Amniotic epithelial cell (primary cell): ENCODE measurements around the gene ERC1.

Experiments used
- DNase-seq: peaks from one replicate; pipeline ENCODE4 v3.0.0-alpha.2; 2010; ENCODE audit warnings: low read depth

The ERC1 gene

DNA sequence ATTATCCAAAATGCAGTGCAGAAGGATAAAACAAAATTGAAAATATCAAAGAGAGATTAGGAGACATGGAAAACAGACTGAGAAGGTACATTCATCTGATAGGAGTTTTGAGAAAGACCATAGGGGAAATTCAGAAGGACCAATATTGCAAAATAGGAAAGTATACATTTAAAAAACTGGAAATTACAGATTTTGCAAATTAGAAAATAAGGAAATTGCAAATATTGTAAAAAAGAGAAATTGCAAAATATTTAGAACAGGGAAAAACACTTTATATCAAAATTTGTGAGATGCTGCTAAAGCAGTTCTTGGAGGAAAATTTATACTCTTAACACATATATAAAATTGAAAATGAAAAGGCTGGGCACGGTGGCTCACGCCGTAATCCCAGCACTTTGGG is 410.9 kb downstream of the ERC1 start:
- DNase-seq: no peak

DNA sequence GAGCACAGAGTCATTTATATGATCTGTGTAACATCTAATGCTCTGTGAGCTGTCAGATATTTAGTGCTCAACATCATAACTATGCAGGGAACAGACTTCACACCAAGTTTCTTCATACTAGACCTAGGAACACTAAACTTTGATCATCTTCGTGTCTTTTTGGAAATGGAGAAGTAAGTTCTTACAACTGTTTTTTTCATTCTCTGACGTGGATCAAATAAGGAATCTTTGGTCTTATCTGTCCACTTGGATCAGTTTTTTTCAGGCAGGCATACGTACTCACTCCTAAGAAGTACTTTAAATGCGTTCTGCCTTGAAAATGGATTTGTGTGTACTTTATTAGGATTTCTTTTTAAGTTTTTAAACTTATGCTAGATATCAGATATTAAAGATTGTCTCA is 412.4 kb downstream of the ERC1 start:
- DNase-seq: peak; percentile 36

DNA sequence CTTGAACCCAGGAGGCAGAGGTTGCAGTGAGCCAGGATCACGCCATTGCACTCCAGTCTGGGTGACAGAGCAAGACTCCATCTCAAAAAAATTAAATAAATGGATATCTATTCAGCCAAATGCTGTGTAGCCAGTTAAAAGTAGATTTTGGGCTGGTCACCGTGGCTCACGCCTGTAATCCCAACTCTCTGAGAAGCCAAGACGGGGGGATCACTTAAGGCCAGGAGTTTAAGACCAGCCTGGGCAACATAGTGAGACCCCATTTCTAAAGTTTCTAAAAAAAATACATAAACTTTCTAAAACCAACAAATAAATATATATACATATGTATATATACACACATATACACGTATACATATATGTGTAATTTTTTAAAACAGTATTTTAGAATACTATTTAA is 414.6 kb downstream of the ERC1 start:
- DNase-seq: no peak

DNA sequence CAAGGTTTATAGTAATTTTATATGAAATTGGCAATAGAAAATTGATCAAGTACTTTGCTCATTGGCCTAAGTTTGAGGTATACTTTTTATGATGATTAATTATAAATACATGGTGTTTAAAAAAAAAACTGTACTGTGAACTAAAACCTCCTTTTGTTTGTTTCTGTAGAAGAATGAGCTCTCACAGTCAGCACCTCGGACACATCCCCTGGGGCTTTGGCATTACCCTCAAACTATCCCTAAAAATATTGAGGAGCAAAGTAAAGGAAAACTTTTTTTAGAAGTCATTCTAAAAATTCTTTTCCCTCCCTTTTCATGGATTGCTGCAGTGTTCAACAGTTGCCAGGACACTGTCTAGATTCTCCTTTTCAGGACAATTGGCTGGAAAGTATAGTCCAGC is 419.8 kb downstream of the ERC1 start:
- DNase-seq: no peak

DNA sequence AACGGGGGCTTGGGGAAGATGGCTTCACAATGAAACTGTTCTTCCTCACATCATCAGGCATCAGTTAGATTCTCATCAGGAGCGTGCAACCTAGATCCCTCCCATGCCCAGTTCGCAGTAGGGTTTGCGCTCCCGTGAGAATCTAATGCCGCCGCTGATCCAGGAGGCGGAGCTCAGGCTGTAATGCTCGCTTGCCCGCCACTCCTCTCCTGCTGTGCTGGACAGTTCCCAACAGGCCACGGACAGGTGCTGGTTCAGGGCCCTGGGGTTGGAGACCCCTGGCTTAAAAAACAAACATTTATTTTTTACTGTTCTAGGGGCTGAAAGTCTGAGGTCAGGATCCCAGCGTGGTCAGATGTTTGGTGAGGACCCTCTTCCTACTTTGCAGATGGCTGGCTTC is 422.9 kb downstream of the ERC1 start:
- DNase-seq: no peak

DNA sequence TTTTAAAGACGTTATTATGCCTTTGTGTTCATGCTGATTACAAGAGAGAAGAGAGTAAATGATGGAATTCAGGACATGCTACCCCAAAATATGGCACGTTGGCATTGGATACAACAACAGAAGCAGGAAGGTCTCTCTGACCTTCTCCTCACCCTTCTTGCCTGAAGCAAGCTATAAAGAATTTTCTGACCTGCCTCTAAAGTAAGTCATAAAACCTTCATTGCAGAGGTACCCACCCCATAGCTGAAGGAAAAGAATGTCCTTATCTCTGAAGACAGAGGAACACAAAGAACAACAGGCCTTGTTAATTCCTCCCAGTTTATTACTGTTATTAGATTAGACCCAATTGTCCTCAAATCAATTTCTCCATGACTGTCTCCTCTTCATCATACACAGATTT is 427.1 kb downstream of the ERC1 start:
- DNase-seq: no peak

DNA sequence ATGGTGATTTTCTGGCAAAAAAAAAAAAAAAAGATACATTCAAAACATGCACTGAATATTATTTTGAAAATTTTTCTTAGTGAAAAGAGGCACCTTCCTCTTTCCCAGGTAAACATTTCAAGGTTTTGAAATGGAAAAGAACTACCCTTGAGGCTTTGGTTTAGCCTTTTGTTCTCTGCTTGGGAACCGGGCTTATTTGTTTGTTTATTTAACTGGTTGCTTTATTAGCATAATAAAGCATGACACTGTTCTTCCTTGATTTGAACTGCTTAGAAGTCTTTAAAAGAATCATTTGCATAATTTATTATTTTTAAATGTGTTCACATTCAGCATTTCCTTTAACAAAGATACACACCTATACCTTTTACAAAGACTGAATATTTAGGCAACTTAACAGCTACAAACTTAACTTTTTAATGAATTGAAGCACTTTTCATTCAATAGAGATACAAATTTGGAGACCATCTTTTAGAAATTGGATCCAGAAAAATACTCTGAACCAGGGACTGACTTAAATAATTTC is 428.9 kb downstream of the ERC1 start:
- no peak for DNase-seq

DNA sequence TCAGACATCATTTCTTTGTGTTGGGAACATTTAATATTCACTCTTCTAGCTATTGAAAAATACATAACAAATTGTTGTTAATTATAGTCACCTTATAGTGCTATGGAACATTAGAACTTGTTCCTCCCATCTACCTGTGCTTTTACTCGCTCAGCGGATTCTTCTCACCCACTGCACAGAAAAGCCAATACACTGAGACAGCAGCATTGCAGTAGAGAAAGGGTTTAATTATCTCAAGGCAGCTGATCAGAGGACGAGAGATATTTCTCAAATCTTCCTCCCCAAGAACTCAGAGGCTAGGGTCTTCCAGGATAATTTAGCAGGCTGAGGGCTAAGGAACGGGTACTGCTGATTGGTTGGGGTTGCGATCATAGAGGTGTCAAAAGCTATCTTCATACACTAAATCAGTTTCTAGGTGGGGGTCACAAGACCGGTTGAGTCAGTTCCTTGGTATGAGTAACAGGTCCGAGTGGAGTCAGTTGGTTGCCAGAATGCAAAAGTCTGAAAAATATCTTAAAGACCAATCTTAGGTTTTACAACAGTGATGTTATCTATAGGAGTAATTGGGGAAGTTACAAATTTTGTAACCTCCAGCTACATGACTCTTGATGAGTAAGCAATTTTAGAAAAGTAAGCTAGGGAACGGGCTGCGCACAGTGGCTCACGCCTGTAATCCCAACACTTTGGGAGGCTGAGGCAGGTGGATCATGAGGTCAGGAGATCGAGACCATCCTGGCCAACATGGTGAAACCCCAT is 430.2 kb downstream of the ERC1 start:
- no peak for DNase-seq

DNA sequence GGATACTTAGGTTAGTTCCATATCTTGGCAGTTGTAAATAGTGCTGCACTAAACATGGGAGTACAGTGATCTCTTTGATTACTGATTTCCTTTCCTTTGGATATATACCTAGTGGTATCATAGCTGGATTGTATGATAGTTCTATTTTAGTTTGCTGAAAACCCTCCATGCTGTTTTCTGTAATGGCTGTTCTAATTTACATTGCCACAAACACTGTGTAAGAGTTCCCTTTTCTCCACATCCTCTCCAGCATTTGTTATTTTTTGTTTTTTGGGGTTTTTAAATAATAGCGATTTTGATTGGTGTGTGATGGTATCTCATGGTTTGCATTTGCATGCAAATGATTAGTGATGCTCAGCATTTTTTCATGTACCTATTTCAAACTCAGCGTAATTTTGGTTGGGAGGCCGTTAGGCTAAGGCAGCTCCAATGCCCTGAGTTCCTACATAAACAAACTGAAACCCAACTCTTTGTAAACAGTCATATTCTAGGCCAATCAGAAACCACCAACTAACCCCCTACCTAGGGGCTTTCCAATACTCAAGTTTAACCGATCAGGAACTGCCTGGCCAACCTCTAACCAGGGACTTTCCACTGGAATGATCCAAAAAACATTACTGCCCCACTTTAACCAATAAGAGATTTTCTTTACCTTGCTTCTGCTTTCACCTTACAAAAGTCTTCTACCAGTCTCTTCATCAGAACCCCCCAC is 431.7 kb downstream of the ERC1 start:
- no peak for DNase-seq

DNA sequence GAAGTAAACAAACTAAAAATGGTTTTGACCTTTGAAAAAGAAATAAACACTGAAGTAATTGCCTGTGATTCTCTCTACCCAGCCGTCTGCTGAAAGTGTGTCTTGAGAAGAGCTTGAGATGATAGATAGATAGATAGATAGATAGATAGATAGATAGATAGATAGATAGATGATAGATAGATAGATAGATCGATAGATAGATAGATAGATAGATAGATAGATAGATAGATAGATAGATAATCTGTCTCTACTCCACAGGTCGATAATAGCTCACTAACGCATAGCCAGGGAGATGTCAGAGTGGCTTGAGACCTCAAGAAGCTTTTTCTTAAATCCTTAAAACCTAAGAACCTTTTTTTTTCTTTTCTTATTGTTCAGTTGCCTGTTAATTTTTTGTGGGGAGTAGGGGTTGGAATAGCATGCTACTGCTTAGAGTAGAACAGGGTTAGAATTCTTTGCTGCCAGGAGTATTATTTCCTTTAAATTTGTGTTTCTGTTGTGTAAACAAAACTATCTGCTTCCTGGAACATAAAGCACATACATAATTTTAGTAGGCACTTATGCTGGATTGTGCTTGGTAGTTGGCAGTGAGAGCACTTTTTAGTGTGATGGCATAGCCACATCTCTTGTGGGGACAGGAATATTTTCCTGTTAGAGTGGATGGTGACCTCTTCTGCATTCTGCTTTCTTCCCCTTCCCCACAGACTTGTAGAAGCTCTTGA is 433.8 kb downstream of the ERC1 start:
- no peak for DNase-seq

DNA sequence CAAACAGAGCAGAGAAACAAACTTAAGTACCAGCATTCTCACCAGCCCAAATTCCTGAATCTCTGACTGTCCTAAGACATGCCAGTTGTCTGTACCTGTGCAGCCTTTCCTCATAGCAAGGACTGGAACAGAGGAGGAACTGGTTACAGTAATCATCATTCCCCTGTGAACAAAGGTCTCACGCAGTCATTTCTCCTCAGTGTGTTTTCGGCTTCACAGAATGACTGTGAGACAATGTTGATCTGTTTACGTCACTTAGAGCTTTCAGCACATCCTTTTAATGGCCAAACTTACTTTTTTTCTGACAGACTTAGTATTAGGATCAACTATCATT is 434.3 kb downstream of the ERC1 start:
- no peak for DNase-seq

DNA sequence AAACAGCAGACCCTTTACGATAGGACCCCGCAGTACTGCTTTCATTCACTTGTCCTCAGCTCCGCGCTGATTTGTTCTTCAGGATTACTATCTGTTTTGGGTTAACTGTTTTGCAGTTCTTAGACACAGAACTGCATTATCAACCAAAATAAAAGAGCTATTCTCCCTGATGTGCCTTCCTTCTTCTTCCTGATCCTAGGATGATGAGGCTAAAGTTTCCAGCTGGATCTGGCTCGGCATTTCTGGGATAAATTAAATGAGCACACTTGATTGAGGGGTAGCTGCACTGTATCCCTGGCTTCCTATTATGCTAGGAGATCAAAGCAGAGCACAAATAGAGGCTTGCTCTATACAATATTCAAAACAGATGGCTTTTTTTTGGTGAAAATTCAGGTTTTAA is 437.6 kb downstream of the ERC1 start:
- DNase-seq: no peak

DNA sequence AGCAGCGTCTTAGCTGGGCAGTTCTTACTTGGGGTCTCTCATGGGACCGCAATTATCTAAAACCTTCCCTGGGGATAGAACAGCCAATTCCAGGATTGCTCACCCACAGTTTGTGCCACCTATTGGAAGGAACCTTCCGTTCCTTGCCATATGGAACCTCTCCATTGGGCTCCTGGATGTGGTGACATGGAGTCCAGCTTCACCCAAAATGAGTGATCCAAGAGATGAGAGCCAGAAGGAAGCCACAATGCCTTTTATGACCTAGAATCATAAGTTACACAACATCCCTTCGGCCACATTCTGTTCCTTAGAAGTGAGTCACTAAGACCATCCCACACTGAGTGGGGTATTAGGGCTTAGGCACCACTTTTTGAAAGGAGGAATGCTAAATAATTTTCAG is 439.0 kb downstream of the ERC1 start:
- peak; percentile 77 for DNase-seq

DNA sequence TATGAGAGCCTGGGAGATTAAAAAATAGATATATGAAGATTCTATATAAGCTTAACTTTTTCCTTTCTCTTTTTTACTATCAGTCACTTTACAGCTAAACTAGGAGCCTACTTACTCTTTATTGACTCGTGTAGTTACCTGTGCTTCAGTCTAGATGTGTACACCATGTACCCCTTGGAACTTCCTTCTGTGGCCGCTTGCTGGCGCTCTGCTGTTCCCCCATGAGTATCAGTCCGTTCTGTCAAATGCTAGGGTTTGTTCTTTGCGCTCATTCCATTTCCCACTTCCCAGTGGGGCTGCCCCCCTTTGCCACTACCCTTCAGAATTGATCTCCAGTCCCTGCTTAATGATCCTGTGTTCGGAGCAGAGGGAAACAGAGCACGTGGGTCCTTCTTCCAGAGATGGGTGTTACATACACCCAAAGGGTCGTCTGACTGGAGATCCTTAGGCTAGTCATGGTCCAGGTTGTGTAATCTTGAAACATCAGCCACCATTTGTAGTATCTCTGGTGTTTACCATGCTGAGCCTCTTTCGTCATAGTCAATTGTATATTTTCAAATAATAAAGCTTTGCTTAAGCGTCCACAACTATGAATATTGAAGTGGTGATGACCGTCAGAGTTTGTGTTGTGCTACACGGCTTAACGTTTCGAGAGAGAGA is 443.4 kb downstream of the ERC1 start:
- no peak for DNase-seq

DNA sequence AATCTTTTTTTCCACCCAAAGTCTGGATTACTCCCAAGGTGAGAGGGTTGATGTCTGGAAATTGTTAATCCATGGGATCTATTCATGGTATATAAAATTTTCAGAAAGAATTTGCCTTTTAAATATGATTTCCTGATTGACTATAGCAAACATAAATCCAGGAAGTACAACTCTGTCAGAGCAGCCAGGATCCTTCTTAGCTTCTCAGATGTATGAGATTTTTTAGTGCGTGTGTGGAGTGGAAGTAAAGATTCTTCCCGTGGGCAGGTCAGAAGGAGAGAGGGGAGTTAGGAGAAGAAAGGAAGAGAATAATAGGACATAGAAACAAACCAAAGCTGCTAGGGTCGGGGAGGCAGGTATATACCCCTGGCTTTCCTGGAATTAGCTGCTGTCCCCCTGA is 444.0 kb downstream of the ERC1 start:
- DNase-seq: no peak

DNA sequence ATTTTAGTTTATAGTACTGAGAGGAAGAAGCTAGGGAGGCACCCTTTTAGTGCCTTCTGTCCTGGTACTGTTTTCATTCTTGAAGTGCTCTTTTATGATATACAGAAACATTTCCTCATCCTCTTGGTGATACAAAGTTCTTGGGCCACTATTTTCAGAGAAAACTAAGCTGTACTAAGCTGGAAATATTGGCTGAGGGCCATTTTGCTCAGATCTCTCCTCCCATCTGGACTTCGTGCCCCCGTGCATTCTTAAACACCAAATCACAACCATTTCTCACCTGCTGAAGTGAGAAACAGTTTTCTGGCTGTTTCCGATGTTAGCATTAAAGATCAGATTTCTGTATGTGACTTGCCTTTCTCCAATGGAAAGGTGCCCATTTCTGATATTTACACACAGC is 444.4 kb downstream of the ERC1 start:
- peak; percentile 65 for DNase-seq

DNA sequence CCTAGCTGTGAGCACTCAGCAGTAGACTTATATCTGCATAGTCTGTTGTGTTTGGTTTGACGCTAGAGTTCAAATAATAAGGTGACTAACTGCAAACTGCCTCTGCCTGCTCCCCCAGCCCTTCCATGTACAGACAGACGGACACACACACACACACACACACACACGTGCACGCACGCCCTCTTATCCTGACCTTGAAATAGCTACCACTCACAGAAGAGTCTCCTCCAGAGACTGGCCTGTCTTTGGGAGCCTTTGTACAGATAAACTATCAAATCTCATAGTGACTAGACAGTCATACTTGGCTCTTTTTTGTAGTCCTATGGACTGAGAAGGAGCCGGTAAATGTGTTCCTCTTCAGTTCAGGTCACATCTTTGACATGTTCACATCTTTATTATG is 445.0 kb downstream of the ERC1 start:
- no peak for DNase-seq

DNA sequence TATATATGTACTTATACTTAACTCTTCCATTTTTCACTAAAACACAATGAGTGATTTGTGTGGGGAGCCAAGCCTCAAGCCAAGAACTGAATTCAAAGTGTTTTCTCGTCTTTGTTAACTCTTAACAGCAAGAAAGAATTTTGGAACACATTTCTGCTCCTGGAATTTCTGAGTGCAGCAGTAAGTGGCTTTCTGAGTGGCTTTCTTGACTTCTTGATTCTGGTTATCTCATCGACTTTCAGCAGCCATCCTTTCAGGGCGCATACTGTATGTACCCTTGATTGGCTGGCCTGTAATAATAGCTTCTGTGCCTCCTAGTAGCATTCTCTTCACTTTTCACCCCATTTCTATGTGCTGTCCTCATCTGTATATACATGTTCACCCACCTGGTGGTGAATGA is 446.0 kb downstream of the ERC1 start:
- no peak for DNase-seq

DNA sequence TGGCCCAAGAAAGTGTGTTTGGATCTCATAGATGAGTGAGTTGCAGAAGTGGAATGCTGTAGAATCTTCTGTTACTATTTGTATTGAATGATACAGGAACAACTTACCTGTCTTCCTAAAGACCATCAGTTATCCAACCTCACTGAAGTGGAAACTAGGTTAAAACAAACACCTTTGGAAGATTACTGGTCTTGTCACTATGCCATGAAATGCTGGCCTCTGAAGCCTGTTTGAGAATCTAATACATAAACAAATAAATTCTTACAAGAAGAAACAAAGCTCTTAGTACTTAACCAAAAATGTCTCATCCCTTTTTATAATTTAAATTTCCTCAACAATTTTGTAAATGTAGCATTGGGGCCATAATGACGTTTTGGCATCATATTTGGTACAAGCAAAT is 448.2 kb downstream of the ERC1 start:
- no peak for DNase-seq

DNA sequence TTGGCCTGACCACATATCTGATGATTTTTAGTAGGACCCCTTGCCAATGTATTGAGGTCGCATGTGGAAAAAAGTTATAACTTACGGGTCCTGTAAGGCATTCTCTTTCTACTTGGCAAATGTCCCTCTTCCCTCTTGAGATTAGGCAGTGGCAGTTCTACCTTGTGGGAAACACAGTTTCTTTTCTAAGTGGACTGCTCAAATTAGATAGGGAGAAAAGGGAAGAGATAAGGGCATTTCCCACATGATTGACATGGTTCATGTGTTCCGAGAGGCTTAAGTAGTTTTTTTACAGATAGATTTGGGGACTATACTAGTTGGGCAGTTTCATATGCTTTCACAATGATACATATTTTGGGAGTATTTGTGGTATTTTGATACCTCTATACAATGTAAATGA is 448.7 kb downstream of the ERC1 start:
- DNase-seq: no peak

DNA sequence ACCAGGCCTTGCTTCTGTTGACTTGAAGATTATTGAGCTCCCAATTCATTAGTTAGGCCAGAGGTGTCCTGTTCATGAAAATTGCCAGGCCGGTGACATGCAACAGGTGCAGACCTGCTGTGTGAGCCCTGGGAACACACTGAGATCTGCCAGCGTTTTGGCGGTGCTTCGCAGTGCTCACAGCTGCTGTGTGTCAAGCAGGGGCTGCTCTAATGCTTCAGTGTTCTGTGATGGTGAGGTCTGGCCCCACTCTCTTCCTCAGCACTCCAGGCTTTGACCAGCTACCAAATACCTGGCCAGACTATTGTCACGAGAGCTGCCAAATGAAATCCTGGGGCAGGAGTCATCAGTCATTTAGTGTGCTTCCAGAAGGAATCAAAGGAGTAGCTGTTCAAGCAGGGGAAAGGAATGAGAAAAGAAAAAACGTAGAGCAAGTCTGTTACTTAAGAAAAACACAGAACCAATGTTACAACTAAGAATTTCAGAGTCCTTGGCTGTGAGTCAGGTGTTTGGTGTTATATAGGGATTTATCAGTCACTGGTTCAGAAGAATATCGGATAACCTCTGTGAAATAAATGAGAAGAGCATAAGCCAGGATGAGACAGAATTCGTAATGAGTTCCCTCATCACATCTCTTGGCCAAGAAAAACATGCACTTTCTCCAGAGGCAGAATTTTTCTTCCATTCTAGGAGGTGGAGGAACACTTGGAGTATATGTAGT is 452.6 kb downstream of the ERC1 start:
- peak; percentile 57 for DNase-seq

DNA sequence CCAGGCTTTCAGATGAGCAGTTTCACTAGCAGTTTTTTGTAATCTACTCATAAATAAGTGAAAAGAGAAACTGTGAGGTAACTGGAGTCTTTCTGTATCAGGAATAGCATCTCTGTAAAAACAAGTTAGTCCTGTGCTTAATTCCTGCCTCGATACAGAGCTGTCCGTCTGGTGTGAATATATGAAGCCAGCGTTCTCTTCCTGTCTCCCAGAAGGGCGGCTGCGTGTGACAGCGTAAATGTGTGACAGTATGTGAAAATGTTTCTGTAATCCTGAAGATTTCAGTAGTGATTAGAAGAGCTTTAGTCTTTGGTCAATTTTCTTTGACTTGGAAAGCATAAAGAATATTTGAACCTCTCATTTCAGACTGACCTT is 453.1 kb downstream of the ERC1 start:
- no peak for DNase-seq
